Erythroblast (primary cell): ENCODE results near the gene TMEM88.

Experiments
- GATA1 ChIP-seq: IDR thresholded peaks from 2 replicates; pipeline ENCODE4 v1.6.1; 2011; ENCODE audit warnings: low read depth, mild to moderate bottlenecking, control low read depth, low read length, moderate library complexity
- POLR2A ChIP-seq: IDR thresholded peaks from 2 replicates; pipeline ENCODE4 v1.6.1; 2011; ENCODE audit warnings: mild to moderate bottlenecking, low read length

DNA sequence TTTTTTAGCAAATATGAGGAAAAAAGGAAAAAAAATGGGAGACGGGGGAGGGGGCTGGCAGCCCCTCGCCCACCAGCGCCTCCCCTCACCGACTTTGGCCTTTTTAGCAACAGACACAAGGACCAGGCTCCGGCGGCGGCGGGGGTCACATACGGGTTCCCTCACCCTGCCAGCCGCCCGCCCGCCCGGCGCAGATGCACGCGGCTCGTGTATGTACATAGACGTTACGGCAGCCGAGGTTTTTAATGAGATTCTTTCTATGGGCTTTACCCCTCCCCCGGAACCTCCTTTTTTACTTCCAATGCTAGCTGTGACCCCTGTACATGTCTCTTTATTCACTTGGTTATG is 1.2 kb upstream of the TMEM88 start:
- no peak for TF ChIP-seq POLR2A
- no peak for TF ChIP-seq GATA1
